ENCODE results near the gene SPTBN5. TPM values are rescaled to one million over a fixed set of nuclear protein-coding genes. Genes with fewer than 3 reads are reported as not detected.

SPTBN5 gene
- total and polyA plus RNA-seq, 10 of the 15 experiments (the other 5 are each of a cell fraction or from before 2014, with no cell fraction given), result under 0.01 to 0.18 (median 0.04) TPM; not detected in 4

DNA sequence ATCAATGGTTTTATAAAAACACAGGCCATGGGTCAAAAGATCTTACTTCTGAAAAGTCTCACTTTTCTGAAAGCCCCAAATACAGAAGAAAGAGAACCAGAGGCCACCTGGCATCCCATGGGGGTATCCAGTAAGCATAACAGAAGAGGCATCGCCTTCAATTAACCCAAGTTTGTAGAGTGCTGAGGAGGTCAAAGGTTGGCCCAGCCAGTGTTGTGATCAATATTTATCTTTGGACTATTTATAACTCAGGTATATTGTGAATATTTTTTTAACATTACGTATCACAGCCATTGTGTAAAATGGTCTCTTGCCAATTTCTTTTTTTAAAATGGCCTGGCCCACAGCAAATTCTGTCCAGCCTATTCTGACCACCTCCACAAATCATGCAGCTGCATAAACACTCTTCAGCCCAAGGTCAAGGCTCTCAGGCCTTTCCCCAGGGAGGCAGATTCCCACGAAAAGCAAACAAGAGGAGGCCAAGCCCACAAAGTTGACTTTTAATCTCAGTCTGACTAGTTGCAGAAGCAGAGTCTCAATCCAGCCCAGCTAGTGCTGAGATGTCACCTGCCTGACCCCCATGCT lies 26.2 kb upstream of the SPTBN5 start:
- no peak for ATAC-seq
- intact Hi-C loops (cut with micrococcal nuclease; ENCODE audit: unreplicated experiment), result no loop called here
- Histone ChIP-seq H3K79me2 (ENCODE audit: control insufficient read depth, insufficient read depth, low read length) (no peaks in the 10 kb centered on the region; the same call in none of the 2 replicates), H3K27me3 (replicated peaks in 1 of 2; ENCODE audit: control insufficient read depth in 2 of 2, insufficient read depth in 2 of 2, low read length in 1 of 2) (no peaks in the 10 kb centered on the region), H4K20me1 (ENCODE audit: control insufficient read depth, insufficient read depth) (no peaks in the 10 kb centered on the region), H3K36me3 (ENCODE audit: control insufficient read depth in 2 of 2, insufficient read depth in 2 of 2, low read length in 1 of 2) (peaks cover 24 to 28% of the 10 kb centered on the region in 2 experiments), H3K27ac (ENCODE audit: control insufficient read depth, insufficient read depth) (no peak overlapping the region), H3K9me3 (replicated peaks; ENCODE audit: control insufficient read depth, insufficient read depth, low read length) (no peaks in the 10 kb centered on the region), H2AFZ (ENCODE audit: control insufficient read depth, low read depth, low read length) (no peak overlapping the region), H3K4me1 (ENCODE audit: control insufficient read depth, insufficient read depth, low read length) (peaks cover 13% of the 10 kb centered on the region), H3K4me2 (ENCODE audit: control insufficient read depth, insufficient read depth) (no peak overlapping the region), H3K9ac (ENCODE audit: control insufficient read depth, insufficient read depth, low read length) (no peak overlapping the region), H3K4me3 (no peak overlapping the region)
- no peak for DNase-seq (ENCODE audit: low read depth, low spot score)
- no peak for FAIRE-seq
- in situ Hi-C loops (cut with MboI), result no loop called here
- ChIA-PET POLR2A (interaction anchor here (0.5 kb wide), 1 partner anchor 175 kb away, joined by 3 read pairs; no protein-coding TSS in a partner anchor), RAD21 (ENCODE audit: unreplicated experiment) (no interaction called here), SMC1A (ENCODE audit: uncharacterized antibody, unreplicated experiment) (no interaction called here), CTCF (interaction anchor here (1.0 to 4.4 kb wide), 2 partner anchors 15 to 53 kb away, joined by 3 to 16 read pairs; no protein-coding TSS in a partner anchor)
- 96% methylated on average over 3 of the region's 3 CpGs for WGBS (ENCODE audit: insufficient coverage, insufficient replicate concordance, low lambda C conversion rate, missing lambda C conversion rate)
- no TSS peak for BruUV-seq (replicated peaks)
- TF ChIP-seq IKZF2 (IDR thresholded peaks at IDR 0.05) (no peak), MEF2B (IDR thresholded peaks at IDR 0.05; ENCODE audit: partially characterized antibody, poor library complexity, severe bottlenecking) (peak; percentile 52), SIX5 (IDR thresholded peaks at IDR 0.05; ENCODE audit: low read depth, low read length, severe bottlenecking) (no peak)

DNA sequence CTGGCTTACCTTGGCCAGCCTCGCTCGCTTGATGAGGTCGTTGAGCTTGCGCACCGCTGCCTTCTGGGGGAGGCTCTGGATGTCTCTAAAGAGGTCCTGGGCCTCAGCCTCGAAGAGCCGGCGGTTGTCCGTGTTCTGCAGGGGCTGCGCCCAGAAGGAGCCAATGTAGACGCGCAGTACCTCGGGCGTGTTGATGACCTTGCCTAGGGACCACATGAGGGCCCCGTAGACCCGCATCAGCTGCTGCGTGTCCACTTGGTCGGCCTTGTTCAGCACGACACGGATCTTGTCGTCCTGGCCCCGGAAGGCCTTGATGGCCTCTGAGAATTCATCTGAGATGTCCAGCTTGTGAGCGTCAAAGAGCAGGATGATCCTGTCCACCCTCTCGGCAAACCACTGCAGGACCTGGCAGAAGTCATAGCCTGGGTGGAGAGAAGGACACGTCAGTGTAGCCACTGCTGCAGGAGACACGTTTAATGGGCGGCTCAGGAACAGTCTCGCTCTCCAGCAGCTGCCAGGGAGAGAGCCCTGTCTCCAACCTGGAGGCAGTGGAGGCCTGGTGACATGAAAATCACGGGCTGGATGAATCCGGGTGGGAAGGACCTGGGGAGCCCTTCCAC lies 25.5 kb upstream of the SPTBN5 start:
- SMC1A ChIA-PET (ENCODE audit: uncharacterized antibody, unreplicated experiment), result no interaction called here
- WGBS (ENCODE audit: insufficient coverage, insufficient replicate concordance, low lambda C conversion rate, missing lambda C conversion rate), result 96% methylated on average over 30 of the region's 30 CpGs
- no TSS peak for BruUV-seq (replicated peaks)
- H3K27ac ChIP-seq (ENCODE audit: control insufficient read depth, insufficient read depth), result no peak overlapping the region
- FAIRE-seq, result no peak
- intact Hi-C loops (cut with micrococcal nuclease; ENCODE audit: unreplicated experiment) (no loop called here), in situ Hi-C loops (cut with MboI) (no loop called here)
- no peak overlapping the region for H2AFZ ChIP-seq (ENCODE audit: control insufficient read depth, low read depth, low read length)
- CTCF ChIA-PET, result interaction anchor here (1.0 kb wide), 1 partner anchor 53 kb away, joined by 3 read pairs; no protein-coding TSS in a partner anchor
- no peaks in the 10 kb centered on the region for H3K9me3 ChIP-seq (replicated peaks; ENCODE audit: control insufficient read depth, insufficient read depth, low read length)
- no peak overlapping the region for H3K9ac ChIP-seq (ENCODE audit: control insufficient read depth, insufficient read depth, low read length)
- RAD21 ChIA-PET (ENCODE audit: unreplicated experiment), result no interaction called here
- H3K36me3 ChIP-seq (ENCODE audit: control insufficient read depth in 2 of 2, insufficient read depth in 2 of 2, low read length in 1 of 2), result peaks cover 26 to 30% of the 10 kb centered on the region in 2 experiments
- H3K4me3 ChIP-seq, result no peak overlapping the region
- POLR2A ChIA-PET, result no interaction called here
- ATAC-seq, result no peak
- H3K27me3 ChIP-seq (replicated peaks in 1 of 2; ENCODE audit: control insufficient read depth in 2 of 2, insufficient read depth in 2 of 2, low read length in 1 of 2), result no peaks in the 10 kb centered on the region
- no peak overlapping the region for H3K4me2 ChIP-seq (ENCODE audit: control insufficient read depth, insufficient read depth)
- no peak for DNase-seq (ENCODE audit: low read depth, low spot score)
- H3K79me2 ChIP-seq (ENCODE audit: control insufficient read depth, insufficient read depth, low read length), result no peaks in the 10 kb centered on the region; the same call in none of the 2 replicates
- H3K4me1 ChIP-seq (ENCODE audit: control insufficient read depth, insufficient read depth, low read length), result peaks cover 12% of the 10 kb centered on the region
- no peaks in the 10 kb centered on the region for H4K20me1 ChIP-seq (ENCODE audit: control insufficient read depth, insufficient read depth)
- no peak for TF ChIP-seq CHD4 (IDR thresholded peaks at IDR 0.05)
- TF ChIP-seq IKZF1 (conservative IDR thresholded peaks at IDR 0.05), result no peak
- TF ChIP-seq, protein P1, sequence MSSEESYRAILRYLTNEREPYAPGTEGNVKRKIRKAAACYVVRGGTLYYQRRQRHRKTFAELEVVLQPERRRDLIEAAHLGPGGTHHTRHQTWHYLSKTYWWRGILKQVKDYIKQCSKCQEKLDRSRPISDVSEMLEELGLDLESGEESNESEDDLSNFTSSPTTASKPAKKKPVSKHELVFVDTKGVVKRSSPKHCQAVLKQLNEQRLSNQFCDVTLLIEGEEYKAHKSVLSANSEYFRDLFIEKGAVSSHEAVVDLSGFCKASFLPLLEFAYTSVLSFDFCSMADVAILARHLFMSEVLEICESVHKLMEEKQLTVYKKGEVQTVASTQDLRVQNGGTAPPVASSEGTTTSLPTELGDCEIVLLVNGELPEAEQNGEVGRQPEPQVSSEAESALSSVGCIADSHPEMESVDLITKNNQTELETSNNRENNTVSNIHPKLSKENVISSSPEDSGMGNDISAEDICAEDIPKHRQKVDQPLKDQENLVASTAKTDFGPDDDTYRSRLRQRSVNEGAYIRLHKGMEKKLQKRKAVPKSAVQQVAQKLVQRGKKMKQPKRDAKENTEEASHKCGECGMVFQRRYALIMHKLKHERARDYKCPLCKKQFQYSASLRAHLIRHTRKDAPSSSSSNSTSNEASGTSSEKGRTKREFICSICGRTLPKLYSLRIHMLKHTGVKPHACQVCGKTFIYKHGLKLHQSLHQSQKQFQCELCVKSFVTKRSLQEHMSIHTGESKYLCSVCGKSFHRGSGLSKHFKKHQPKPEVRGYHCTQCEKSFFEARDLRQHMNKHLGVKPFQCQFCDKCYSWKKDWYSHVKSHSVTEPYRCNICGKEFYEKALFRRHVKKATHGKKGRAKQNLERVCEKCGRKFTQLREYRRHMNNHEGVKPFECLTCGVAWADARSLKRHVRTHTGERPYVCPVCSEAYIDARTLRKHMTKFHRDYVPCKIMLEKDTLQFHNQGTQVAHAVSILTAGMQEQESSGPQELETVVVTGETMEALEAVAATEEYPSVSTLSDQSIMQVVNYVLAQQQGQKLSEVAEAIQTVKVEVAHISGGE (CRISPR knock-in tag; IDR thresholded peaks at IDR 0.05), result no peak
- no peak for TF ChIP-seq GATAD2B (conservative IDR thresholded peaks at IDR 0.05; ENCODE audit: low read depth)
- no peak for TF ChIP-seq ETV6 (conservative IDR thresholded peaks at IDR 0.05 in 1 of 2, IDR thresholded peaks at IDR 0.05 in 1 of 2; ENCODE audit: borderline replicate concordance in 1 of 2, low read depth in 1 of 2)
- TF ChIP-seq, protein P2, sequence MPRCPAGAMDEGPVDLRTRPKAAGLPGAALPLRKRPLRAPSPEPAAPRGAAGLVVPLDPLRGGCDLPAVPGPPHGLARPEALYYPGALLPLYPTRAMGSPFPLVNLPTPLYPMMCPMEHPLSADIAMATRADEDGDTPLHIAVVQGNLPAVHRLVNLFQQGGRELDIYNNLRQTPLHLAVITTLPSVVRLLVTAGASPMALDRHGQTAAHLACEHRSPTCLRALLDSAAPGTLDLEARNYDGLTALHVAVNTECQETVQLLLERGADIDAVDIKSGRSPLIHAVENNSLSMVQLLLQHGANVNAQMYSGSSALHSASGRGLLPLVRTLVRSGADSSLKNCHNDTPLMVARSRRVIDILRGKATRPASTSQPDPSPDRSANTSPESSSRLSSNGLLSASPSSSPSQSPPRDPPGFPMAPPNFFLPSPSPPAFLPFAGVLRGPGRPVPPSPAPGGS (IDR thresholded peaks at IDR 0.05; ENCODE audit: borderline replicate concordance, insufficient read depth, low read depth, low read length, poor library complexity, severe bottlenecking), result no peak
- no peak for TF ChIP-seq RUNX3 (IDR thresholded peaks at IDR 0.05; ENCODE audit: low read length)

Measured in GM12878 (cell line).